ENCODE measurements around the gene INVS.
"Not testable (repeated sequence)": the region's sequence is repeated elsewhere in the genome, so short reads cannot be mapped to it uniquely, and the experiment has no call there.

Gene INVS, protein sequence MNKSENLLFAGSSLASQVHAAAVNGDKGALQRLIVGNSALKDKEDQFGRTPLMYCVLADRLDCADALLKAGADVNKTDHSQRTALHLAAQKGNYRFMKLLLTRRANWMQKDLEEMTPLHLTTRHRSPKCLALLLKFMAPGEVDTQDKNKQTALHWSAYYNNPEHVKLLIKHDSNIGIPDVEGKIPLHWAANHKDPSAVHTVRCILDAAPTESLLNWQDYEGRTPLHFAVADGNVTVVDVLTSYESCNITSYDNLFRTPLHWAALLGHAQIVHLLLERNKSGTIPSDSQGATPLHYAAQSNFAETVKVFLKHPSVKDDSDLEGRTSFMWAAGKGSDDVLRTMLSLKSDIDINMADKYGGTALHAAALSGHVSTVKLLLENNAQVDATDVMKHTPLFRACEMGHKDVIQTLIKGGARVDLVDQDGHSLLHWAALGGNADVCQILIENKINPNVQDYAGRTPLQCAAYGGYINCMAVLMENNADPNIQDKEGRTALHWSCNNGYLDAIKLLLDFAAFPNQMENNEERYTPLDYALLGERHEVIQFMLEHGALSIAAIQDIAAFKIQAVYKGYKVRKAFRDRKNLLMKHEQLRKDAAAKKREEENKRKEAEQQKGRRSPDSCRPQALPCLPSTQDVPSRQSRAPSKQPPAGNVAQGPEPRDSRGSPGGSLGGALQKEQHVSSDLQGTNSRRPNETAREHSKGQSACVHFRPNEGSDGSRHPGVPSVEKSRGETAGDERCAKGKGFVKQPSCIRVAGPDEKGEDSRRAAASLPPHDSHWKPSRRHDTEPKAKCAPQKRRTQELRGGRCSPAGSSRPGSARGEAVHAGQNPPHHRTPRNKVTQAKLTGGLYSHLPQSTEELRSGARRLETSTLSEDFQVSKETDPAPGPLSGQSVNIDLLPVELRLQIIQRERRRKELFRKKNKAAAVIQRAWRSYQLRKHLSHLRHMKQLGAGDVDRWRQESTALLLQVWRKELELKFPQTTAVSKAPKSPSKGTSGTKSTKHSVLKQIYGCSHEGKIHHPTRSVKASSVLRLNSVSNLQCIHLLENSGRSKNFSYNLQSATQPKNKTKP

DNA sequence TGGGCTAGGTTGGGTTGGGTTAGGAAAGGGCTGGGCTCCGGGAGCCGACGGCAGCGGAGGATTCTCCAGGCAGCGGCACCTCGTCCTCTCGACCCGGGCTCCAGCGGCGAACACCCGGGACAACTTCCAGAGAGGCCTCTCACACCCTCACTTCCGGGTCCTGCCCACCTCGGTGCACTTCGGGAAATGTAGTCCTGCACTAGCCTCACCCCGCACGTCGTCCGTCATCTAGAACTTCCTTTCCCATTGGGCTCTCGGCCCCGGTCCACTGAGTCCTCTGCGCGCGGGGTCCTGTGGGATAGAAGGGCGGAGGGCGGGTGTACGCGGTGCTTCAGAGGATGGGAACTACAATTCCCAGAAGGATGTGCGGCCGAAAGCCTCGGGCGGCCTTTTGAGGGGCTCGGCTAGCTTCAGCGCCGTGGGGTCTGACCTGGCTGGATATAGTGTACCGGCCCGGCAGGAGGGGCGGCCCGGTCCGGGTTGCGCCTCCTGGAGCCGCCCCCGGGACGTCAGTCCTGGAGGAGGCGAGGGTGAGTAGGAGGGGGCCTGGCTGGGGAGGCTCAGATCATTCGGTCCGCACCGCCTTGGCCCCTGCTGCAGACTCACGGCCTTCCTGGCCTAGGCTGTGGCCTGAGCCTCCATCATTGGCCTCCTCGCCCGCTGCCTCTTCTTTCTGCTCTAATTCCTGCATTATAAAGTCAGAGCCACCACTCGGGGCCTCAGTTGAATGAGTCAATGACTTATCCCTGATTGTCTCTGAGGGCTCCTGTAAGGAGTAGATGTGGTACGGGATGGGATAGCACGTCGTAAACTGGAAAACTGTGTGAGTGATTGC is at the start of gene INVS, which contains the start of gene ERP44:
Gene INVS (plus strand): TSS at position 357 of the 835 bp plus-strand sequence. CDS start 5,279 bp downstream, outside the sequence.
Gene ERP44 (minus strand): TSS at position 114 of the 835 bp plus-strand sequence. CDS start 160 bp downstream, outside the sequence.
- DNase-seq (ENCODE audit: low read depth in 2 of 2), result peak; percentile 92

GRCh38 chr9:100049551-100049950 is 49.5 kb upstream of the INVS start:
- no peak for DNase-seq (ENCODE audit: low read depth in 2 of 2)

DNA sequence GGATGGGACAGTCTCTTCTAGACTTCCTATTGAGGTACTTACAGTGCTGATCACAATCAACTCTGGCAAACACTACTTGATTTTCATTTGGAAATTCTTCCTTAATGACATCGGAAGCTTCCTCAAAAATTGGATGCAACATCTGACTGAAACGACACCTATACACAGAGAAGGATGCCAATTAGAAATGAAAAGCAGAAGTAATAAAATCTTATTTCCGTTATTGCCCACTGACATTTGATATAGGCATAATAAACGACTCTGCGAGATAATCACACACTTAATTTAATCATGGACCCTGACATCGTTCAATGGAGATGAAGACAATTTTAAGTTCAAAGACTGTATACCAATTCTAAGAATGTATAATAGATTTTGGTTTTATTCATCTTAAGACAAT is 46.7 kb upstream of the INVS start:
- DNase-seq (ENCODE audit: low read depth in 2 of 2), result no peak

DNA sequence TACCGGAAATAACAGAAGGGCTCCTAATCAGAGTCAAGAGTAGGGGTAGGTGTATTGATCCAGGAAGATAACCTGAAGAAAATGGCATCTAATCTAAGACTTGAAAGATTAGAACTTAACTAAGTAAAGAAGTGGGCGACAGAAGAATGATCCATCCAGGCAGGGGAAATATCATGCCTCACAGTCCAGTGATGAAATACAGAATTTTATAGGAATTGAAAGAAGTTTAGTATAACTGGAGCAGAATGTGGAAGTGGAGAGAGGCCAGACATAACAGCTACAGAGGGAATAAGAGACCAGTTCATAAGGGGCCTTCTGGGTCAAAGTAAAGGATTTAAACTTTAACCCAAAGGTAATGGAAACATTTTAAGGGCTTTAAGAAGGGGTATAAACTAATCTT is 42.5 kb upstream of the INVS start:
- DNase-seq (ENCODE audit: low read depth in 2 of 2), result no peak

DNA sequence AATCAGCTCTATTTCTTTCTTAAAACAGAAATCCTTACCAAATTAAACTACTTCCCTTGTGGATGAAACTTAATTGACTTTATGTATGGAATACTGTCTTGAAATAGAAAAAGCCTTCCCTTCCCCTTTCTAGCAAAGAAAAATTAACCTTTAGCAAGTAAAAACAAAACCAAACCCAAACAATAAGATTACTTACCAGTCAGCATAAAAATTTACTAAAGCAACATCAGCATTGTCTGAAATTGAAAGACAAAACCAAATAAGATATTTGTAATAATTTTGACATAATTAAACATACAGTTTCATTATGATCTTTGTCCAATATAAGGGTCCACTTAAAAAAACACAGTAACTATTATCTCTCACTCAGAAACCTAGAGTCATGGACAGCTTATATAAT is 41.4 kb upstream of the INVS start:
- no peak for DNase-seq (ENCODE audit: low read depth in 2 of 2)

- DNase-seq (ENCODE audit: low read depth in 2 of 2), result no peak
Measured at GRCh38 chr9:100058699-100059579, 40.1 kb upstream of the INVS start.

- DNase-seq (ENCODE audit: low read depth in 2 of 2), result not testable (repeated sequence)
Measured at GRCh38 chr9:100062683-100063082, 36.4 kb upstream of the INVS start.

DNA sequence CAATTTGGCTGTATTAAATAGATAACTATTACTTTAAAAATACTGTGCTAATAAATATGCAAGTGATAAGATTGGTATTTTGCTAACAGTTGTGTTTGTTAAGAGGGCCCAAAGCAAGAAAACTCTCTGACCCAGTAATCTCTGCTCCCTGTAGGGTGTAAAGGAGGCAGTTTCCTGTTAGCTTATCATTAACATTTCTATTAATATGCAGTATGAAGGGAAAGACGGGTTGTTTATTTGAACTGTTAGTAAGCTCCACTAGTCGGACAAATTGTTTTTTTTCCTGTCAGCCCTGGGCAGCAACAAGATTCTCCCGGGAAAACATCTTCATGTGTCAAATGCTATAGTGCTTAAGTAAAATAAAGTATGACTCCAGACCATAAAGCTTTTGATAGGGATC is 35.9 kb upstream of the INVS start:
- DNase-seq (ENCODE audit: low read depth in 2 of 2), result no peak

DNA sequence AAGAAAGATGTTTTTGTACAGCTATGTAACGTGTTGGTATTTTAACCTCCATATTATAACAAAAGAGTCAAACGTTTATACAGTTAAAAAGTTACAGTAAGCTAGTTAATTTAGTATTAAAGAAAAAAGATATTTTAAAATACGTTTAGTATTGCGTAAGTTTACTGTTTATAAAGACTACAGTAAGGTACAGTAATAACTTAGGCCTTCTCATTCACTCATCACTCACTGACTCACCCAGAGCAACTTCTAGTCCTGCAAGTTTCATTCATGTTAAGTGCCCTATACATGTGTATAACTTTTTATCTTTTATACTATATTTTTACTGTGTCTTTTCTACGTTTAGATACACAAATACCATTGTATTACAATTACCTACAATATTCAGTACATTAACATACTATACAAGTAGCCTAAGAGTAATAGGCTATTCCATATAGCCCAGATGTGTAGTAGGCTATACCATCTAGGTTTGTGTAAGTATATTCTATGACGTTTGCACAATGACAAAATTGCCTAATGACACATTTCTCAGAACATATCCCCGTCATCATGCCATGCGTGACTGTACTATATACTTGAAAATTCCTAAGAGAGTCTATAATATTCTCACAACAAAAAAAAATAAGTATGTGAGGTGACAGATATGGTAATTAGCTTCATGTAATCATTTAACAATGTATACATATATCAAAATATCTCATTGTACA is 34.0 kb upstream of the INVS start:
- DNase-seq (ENCODE audit: low read depth in 2 of 2), result no peak

GRCh38 chr9:100066539-100066938 is 32.5 kb upstream of the INVS start:
- no peak for DNase-seq (ENCODE audit: low read depth in 2 of 2)

GRCh38 chr9:100067990-100068389 is 31.1 kb upstream of the INVS start:
- not testable (repeated sequence) for DNase-seq (ENCODE audit: low read depth in 2 of 2)

- not testable (repeated sequence) for DNase-seq (ENCODE audit: low read depth in 2 of 2)
Measured at GRCh38 chr9:100069068-100069467, 30.0 kb upstream of the INVS start.

GRCh38 chr9:100070104-100071041 is 28.7 kb upstream of the INVS start:
- DNase-seq (ENCODE audit: low read depth in 2 of 2), result no peak

- DNase-seq (ENCODE audit: low read depth in 2 of 2), result no peak
Measured at GRCh38 chr9:100071271-100071670, 27.8 kb upstream of the INVS start.

GRCh38 chr9:100072805-100073204 is 26.2 kb upstream of the INVS start:
- no peak for DNase-seq (ENCODE audit: low read depth in 2 of 2)

GRCh38 chr9:100074093-100074492 is 24.9 kb upstream of the INVS start:
- no peak for DNase-seq (ENCODE audit: low read depth in 2 of 2)

- DNase-seq (ENCODE audit: low read depth in 2 of 2), result no peak
Measured at GRCh38 chr9:100074989-100075388, 24.1 kb upstream of the INVS start.

- not testable (repeated sequence) for DNase-seq (ENCODE audit: low read depth in 2 of 2)
Measured at GRCh38 chr9:100076256-100076655, 22.8 kb upstream of the INVS start.
